WERI-Rb-1 (cell line): Measurements from ENCODE around the gene UGT1A6.

Source experiments
- DNase-seq: peaks from one replicate; pipeline ENCODE4 v3.0.0-alpha.2; 2020
- H3K27ac ChIP-seq: fragments of 250-450 bp; sonication (Bioruptor Pico); 2 replicates; pipeline ENCODE4 v1.5.1; 2020; ENCODE audit warnings: mild to moderate bottlenecking, moderate library complexity
- H3K27me3 ChIP-seq: fragments of 250-450 bp; sonication (Bioruptor Pico); 2 replicates; pipeline ENCODE4 v1.5.1; 2021; ENCODE audit warnings: mild to moderate bottlenecking, low read depth, moderate library complexity; ENCODE audit not compliant: insufficient read depth, severe bottlenecking
- H3K36me3 ChIP-seq: fragments of 250-450 bp; sonication (Bioruptor Pico); 2 replicates; pipeline ENCODE4 v1.5.1; 2020; ENCODE audit warnings: mild to moderate bottlenecking, moderate library complexity
- H3K4me3 ChIP-seq: 2 replicates; pipeline ENCODE4 v1.5.1; 2011; ENCODE audit warnings: low read depth, mild to moderate bottlenecking, control low read depth, low read length
- H3K9me3 ChIP-seq: fragments of 250-450 bp; sonication (Bioruptor Pico); 2 replicates; pipeline ENCODE4 v1.5.1; 2021; ENCODE audit warnings: mild to moderate bottlenecking, moderate library complexity; ENCODE audit not compliant: severe bottlenecking
- CTCF ChIP-seq: IDR thresholded peaks from 2 replicates; pipeline ENCODE4 v1.5.1; 2011; ENCODE audit warnings: low read depth, mild to moderate bottlenecking, control low read depth, inconsistent platforms, low read length

UGT1A6 gene

GRCh38 chr2:233705911-233706506 is 13.3 kb downstream of the UGT1A6 start:
- DNase-seq = no peak
- H3K36me3 ChIP-seq = no peaks in the 10 kb centered on the region
- no peak overlapping the region for H3K27ac ChIP-seq
- no peak for TF ChIP-seq CTCF
- H3K9me3 ChIP-seq = peaks cover under 1% of the 10 kb centered on the region
- no peaks in the 10 kb centered on the region for H3K27me3 ChIP-seq
- H3K4me3 ChIP-seq = no peak overlapping the region

- Histone ChIP-seq H3K4me3 (no peak overlapping the region), H3K27me3 (no peaks in the 10 kb centered on the region), H3K27ac (no peak overlapping the region), H3K9me3 (no peaks in the 10 kb centered on the region), H3K36me3 (no peaks in the 10 kb centered on the region)
- no peak for TF ChIP-seq CTCF
- no peak for DNase-seq
Measured at GRCh38 chr2:233706720-233707119, 14.0 kb downstream of the UGT1A6 start.

GRCh38 chr2:233707940-233708644 is 15.4 kb downstream of the UGT1A6 start:
- DNase-seq = no peak
- H3K4me3 ChIP-seq = no peak overlapping the region
- H3K9me3 ChIP-seq = no peaks in the 10 kb centered on the region
- H3K27ac ChIP-seq = no peak overlapping the region
- H3K36me3 ChIP-seq = no peaks in the 10 kb centered on the region
- no peaks in the 10 kb centered on the region for H3K27me3 ChIP-seq
- no peak for TF ChIP-seq CTCF

- no peaks in the 10 kb centered on the region for H3K36me3 ChIP-seq
- DNase-seq = no peak
- TF ChIP-seq CTCF = no peak
- no peaks in the 10 kb centered on the region for H3K9me3 ChIP-seq
- no peak overlapping the region for H3K27ac ChIP-seq
- H3K27me3 ChIP-seq = no peaks in the 10 kb centered on the region
- no peak overlapping the region for H3K4me3 ChIP-seq
Measured at GRCh38 chr2:233708942-233709341, 16.3 kb downstream of the UGT1A6 start.

- no peaks in the 10 kb centered on the region for H3K9me3 ChIP-seq
- H3K27ac ChIP-seq = no peak overlapping the region
- no peaks in the 10 kb centered on the region for H3K36me3 ChIP-seq
- peak; percentile 90 for DNase-seq
- no peak overlapping the region for H3K4me3 ChIP-seq
- no peaks in the 10 kb centered on the region for H3K27me3 ChIP-seq
- TF ChIP-seq CTCF = peak; percentile 84
Measured at GRCh38 chr2:233711312-233712008, 18.8 kb downstream of the UGT1A6 start.
